ENCODE results near the gene SNRNP200.
"Not testable (repeated sequence)": the region's sequence is repeated elsewhere in the genome, so short reads cannot be mapped to it uniquely, and the experiment has no call there.

The SNRNP200 gene

DNA sequence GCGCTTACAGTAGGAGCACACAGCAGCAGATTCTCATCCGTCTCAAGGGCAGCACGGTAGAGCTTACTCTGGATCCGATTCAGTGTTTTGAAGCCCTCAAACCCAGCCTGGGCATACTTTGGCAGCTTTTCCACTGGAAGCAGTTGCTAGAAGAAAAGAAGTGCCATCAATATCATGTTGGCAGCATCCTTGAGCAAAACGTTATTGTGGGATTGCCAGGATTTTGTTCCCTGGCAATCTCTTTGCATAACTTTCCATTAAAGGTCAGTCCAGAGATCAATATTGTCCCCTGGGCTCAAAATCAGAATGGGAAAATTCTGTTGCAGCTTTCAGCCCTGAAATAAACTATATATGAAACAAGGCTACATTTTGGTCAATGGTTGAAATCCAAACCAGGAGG, 8.4 kb downstream of the SNRNP200 start (continued):
- TF ChIP-seq, protein P1, sequence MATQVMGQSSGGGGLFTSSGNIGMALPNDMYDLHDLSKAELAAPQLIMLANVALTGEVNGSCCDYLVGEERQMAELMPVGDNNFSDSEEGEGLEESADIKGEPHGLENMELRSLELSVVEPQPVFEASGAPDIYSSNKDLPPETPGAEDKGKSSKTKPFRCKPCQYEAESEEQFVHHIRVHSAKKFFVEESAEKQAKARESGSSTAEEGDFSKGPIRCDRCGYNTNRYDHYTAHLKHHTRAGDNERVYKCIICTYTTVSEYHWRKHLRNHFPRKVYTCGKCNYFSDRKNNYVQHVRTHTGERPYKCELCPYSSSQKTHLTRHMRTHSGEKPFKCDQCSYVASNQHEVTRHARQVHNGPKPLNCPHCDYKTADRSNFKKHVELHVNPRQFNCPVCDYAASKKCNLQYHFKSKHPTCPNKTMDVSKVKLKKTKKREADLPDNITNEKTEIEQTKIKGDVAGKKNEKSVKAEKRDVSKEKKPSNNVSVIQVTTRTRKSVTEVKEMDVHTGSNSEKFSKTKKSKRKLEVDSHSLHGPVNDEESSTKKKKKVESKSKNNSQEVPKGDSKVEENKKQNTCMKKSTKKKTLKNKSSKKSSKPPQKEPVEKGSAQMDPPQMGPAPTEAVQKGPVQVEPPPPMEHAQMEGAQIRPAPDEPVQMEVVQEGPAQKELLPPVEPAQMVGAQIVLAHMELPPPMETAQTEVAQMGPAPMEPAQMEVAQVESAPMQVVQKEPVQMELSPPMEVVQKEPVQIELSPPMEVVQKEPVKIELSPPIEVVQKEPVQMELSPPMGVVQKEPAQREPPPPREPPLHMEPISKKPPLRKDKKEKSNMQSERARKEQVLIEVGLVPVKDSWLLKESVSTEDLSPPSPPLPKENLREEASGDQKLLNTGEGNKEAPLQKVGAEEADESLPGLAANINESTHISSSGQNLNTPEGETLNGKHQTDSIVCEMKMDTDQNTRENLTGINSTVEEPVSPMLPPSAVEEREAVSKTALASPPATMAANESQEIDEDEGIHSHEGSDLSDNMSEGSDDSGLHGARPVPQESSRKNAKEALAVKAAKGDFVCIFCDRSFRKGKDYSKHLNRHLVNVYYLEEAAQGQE (tag by site-specific recombination; IDR thresholded peaks at IDR 0.05) = no peak
- TF ChIP-seq KLF8 (tag by site-specific recombination; IDR thresholded peaks at IDR 0.05) = no peak
- TF ChIP-seq ZNF366 (tag by site-specific recombination; conservative IDR thresholded peaks at IDR 0.05) = no peak
- TF ChIP-seq ZNF169 (tag by site-specific recombination; IDR thresholded peaks at IDR 0.05) = no peak

DNA sequence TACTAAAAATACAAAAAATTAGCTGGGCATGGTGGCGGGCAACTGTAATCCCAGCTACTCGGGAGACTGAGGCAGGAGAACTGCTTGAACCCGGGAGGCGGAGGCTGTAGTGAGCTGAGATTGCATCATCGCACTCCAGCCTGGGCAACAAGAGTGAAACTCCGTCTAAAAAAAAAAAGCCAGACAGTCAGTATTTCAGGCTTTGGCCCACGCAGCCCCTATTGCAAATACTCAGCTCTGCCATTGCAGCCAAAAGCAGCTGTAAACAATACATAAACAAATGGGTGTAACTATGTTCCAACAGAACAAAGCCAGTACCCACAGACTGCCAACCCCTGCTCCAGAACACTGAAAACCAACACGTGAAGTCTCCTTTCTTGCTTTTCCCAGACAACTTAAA, 11.1 kb downstream of the SNRNP200 start:
- POLR2A ChIA-PET = interaction anchor here (0.7 kb wide), 1 partner anchor 48 kb away, joined by 9 read pairs; no protein-coding TSS in a partner anchor
- not testable (repeated sequence) for H3K27ac ChIP-seq (ENCODE audit: extremely low read depth, low read depth, low read length); H3K4me3 ChIP-seq (ENCODE audit: low read depth, low read length); H3K9me3 ChIP-seq (ENCODE audit: control insufficient read depth, insufficient read depth, low read depth, low read length); H3K4me1 ChIP-seq (ENCODE audit: control insufficient read depth, insufficient read depth, low read length)
- CTCF ChIA-PET = interaction anchor here (1.7 kb wide), 1 partner anchor 156 kb away, joined by 4 read pairs; the partner anchor contains the start of gene ASTL
- H3K36me3 ChIP-seq (ENCODE audit: control insufficient read depth in 2 of 2, insufficient read depth in 1 of 2, low read length in 2 of 2) = peaks cover 90 to 99% of the 10 kb centered on the region in 2 experiments

DNA sequence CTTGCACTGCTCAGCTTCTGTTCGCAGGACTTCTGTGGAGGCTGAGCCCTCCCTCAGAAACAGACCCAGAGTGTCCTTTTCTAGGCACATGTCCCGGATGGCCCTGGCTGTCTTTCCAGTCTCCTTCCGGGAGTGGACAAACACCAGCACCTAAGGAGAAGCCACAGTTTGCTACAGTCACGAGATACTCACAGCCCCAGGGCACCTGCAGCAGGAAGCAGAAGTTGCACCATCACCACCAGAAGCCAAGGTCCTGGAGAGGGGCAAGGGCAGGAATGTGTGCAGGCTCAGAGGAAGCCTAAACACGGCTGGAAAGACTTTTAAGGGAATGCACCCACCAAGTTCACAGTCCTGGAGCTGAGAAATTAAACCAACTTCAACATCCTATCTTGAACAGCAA, 13.6 kb downstream of the SNRNP200 start:
- no peak overlapping the region for H3K27ac ChIP-seq (ENCODE audit: extremely low read depth, low read depth, low read length)
- ChIA-PET POLR2A (no interaction called here), CTCF (no interaction called here)

More for the DNA sequence above, 13.6 kb downstream of the SNRNP200 start:
- Histone ChIP-seq H3K36me3 (ENCODE audit: control insufficient read depth in 2 of 2, insufficient read depth in 1 of 2, low read length in 2 of 2) (peaks cover 67 to 99% of the 10 kb centered on the region in 2 experiments), H3K4me3 (ENCODE audit: low read depth, low read length) (no peak overlapping the region), H3K4me1 (ENCODE audit: control insufficient read depth, insufficient read depth, low read length) (no peaks in the 10 kb centered on the region), H3K9me3 (ENCODE audit: control insufficient read depth, insufficient read depth, low read depth, low read length) (no peaks in the 10 kb centered on the region)
- TF ChIP-seq, protein P2, sequence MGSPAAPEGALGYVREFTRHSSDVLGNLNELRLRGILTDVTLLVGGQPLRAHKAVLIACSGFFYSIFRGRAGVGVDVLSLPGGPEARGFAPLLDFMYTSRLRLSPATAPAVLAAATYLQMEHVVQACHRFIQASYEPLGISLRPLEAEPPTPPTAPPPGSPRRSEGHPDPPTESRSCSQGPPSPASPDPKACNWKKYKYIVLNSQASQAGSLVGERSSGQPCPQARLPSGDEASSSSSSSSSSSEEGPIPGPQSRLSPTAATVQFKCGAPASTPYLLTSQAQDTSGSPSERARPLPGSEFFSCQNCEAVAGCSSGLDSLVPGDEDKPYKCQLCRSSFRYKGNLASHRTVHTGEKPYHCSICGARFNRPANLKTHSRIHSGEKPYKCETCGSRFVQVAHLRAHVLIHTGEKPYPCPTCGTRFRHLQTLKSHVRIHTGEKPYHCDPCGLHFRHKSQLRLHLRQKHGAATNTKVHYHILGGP (tag by site-specific recombination; IDR thresholded peaks at IDR 0.05) = no peak
- TF ChIP-seq, protein P3, sequence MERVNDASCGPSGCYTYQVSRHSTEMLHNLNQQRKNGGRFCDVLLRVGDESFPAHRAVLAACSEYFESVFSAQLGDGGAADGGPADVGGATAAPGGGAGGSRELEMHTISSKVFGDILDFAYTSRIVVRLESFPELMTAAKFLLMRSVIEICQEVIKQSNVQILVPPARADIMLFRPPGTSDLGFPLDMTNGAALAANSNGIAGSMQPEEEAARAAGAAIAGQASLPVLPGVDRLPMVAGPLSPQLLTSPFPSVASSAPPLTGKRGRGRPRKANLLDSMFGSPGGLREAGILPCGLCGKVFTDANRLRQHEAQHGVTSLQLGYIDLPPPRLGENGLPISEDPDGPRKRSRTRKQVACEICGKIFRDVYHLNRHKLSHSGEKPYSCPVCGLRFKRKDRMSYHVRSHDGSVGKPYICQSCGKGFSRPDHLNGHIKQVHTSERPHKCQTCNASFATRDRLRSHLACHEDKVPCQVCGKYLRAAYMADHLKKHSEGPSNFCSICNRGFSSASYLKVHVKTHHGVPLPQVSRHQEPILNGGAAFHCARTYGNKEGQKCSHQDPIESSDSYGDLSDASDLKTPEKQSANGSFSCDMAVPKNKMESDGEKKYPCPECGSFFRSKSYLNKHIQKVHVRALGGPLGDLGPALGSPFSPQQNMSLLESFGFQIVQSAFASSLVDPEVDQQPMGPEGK (tag by site-specific recombination; IDR thresholded peaks at IDR 0.05) = no peak
- TF ChIP-seq EGR2 (tag by site-specific recombination; IDR thresholded peaks at IDR 0.05; ENCODE audit: low read depth) = no peak
- TF ChIP-seq ZNF549 (tag by site-specific recombination; IDR thresholded peaks at IDR 0.05) = no peak
- TF ChIP-seq ZNF132 (tag by site-specific recombination; IDR thresholded peaks at IDR 0.05; ENCODE audit: borderline replicate concordance) = no peak
- no peak for TF ChIP-seq ZNF394 (tag by site-specific recombination; IDR thresholded peaks at IDR 0.05; ENCODE audit: borderline replicate concordance)
- no peak for TF ChIP-seq ZEB2 (tag by site-specific recombination; IDR thresholded peaks at IDR 0.05)
- TF ChIP-seq ZNF76 (tag by site-specific recombination; IDR thresholded peaks at IDR 0.05; ENCODE audit: borderline replicate concordance, low read depth) = no peak
- no peak for TF ChIP-seq ZNF423 (tag by site-specific recombination; IDR thresholded peaks at IDR 0.05)
- TF ChIP-seq ZNF211 (tag by site-specific recombination; IDR thresholded peaks at IDR 0.05; ENCODE audit: low read depth) = no peak
- TF ChIP-seq, protein P4, sequence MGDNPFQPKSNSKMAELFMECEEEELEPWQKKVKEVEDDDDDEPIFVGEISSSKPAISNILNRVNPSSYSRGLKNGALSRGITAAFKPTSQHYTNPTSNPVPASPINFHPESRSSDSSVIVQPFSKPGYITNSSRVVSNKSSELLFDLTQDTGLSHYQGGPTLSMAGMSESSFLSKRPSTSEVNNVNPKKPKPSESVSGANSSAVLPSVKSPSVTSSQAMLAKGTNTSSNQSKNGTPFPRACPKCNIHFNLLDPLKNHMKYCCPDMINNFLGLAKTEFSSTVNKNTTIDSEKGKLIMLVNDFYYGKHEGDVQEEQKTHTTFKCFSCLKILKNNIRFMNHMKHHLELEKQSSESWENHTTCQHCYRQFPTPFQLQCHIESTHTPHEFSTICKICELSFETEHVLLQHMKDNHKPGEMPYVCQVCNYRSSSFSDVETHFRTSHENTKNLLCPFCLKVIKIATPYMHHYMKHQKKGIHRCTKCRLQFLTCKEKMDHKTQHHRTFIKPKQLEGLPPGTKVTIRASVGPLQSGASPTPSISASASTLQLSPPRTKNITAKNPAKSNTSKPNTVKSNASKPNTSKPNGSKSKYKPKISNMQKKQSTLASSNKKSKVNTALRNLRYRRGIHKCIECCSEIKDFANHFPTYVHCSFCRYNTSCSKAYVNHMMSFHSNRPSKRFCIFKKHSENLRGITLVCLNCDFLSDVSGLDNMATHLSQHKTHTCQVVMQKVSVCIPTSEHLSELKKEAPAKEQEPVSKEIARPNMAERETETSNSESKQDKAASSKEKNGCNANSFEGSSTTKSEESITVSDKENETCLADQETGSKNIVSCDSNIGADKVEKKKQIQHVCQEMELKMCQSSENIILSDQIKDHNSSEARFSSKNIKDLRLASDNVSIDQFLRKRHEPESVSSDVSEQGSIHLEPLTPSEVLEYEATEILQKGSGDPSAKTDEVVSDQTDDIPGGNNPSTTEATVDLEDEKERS (tag by site-specific recombination; IDR thresholded peaks at IDR 0.05) = no peak
- TF ChIP-seq SCRT2 (tag by site-specific recombination; IDR thresholded peaks at IDR 0.05) = no peak
